ENCODE data around the gene SMURF2.

DNA sequence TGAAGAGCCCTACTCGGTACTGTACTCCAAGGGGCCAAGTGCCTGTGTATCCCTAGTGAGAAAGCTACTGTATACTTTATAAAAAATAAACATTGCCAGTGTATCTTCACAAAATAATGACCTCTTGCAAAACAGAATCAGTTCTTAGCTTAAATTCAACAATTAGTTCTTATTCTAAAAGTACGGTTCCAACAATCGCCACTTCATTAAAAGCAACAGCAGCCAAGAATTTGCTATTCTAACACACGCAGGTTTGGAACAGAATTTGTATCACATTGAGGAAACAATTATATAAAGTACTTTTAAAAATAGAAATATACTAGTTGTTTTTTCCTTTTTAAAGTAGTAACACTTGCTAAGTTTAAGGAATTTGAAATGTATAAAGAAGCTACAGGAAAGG lies 106.8 kb downstream of the SMURF2 start:
- TF ChIP-seq ZNF274 (IDR thresholded peaks at IDR 0.05; ENCODE audit: low read depth, low read length) = no peak
- no peak for TF ChIP-seq YY1 (IDR thresholded peaks at IDR 0.05; ENCODE audit: insufficient read depth, insufficient read length)

All from NT2/D1 (cell line).